Spleen (tissue), 7 donors: Measurements from ENCODE around the gene PARD3B.

Experiments
- POLR2A ChIP-seq, 3 donors: fragments of 450-650 bp; IDR thresholded peaks; one replicate each; pipeline ENCODE4 v1.5.1; 2017; ENCODE audit warnings: antibody characterized with exemption in 3 of 3, mild to moderate bottlenecking in 1 of 3
- POLR2AphosphoS5 ChIP-seq, 3 donors: sonication (generic); formaldehyde crosslinking; IDR thresholded peaks; one replicate each; pipeline ENCODE4 v1.5.1; 2017; ENCODE audit warnings: antibody characterized with exemption in 3 of 3
- TF ChIP-seq, protein P1 (sequence below), 11 experiments: fragments of 200-600 bp in 7 of 11; fragments of 450-650 bp in 4 of 11; sonication (generic) in 4 of 11; IDR thresholded peaks in 8 of 11; conservative IDR thresholded peaks in 3 of 11; 1 replicate in 7 of 11; 2 replicates in 4 of 11; pipeline versions ENCODE4 v1.4.0 to v1.8.0; 2016 to 2021; ENCODE audit warnings: antibody characterized with exemption in 11 of 11, inconsistent platforms in 4 of 11, mild to moderate bottlenecking in 1 of 11
- donor health status: DM: no; HTN: no; CAD: no; lungs with moderate emphysema.
- donor health status: DM: no; HTN: no; CAD: no.
- donor health status: DM: no; HTN: no; CAD: no.

DNA sequence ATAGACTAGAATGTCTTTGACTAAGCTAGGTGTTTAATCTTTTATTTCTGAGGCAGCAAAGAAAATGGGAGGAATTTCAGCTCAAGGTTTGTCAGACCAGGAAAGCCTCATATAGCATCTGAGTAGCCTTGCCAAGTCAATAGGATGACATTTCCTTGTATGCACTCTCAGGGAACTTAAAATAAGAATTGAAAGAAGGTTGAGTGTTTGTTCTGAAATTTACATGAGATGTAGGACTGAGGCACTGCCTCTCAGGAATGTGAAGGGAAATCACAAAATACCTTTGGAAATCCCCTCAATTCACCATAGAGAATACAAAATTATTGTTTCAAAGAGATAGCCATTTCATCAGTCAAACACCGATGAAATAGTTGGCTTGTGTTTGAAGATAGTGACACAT, 745.0 kb downstream of the PARD3B start:
- TF ChIP-seq, protein P1, sequence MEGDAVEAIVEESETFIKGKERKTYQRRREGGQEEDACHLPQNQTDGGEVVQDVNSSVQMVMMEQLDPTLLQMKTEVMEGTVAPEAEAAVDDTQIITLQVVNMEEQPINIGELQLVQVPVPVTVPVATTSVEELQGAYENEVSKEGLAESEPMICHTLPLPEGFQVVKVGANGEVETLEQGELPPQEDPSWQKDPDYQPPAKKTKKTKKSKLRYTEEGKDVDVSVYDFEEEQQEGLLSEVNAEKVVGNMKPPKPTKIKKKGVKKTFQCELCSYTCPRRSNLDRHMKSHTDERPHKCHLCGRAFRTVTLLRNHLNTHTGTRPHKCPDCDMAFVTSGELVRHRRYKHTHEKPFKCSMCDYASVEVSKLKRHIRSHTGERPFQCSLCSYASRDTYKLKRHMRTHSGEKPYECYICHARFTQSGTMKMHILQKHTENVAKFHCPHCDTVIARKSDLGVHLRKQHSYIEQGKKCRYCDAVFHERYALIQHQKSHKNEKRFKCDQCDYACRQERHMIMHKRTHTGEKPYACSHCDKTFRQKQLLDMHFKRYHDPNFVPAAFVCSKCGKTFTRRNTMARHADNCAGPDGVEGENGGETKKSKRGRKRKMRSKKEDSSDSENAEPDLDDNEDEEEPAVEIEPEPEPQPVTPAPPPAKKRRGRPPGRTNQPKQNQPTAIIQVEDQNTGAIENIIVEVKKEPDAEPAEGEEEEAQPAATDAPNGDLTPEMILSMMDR (IDR thresholded peaks at IDR 0.05 in 8 of 11, conservative IDR thresholded peaks at IDR 0.05 in 3 of 11) = no peak
- no peak for TF ChIP-seq POLR2AphosphoS5 (IDR thresholded peaks at IDR 0.05)
- TF ChIP-seq POLR2A (IDR thresholded peaks at IDR 0.05) = no peak
